ENCODE data around the gene TARP.

TARP gene

GRCh38 chr7:38283809-38284208, 10.4 kb upstream of the TARP start:
- dilution Hi-C loops (cut with HindIII; ENCODE audit: low sequenced_read_pairs, unreplicated experiment) (no loop called here), intact Hi-C loops (cut with micrococcal nuclease) (no loop called here), in situ Hi-C loops (cut with MboI; ENCODE audit: low sequenced_read_pairs) (no loop called here)
- no peak overlapping the region for H3K14ac ChIP-seq (replicated peaks; ENCODE audit: low read depth, low read length)
- no peak overlapping the region for H3K56ac ChIP-seq (ENCODE audit: extremely low read depth, insufficient read depth, low read length)
- H3K4ac ChIP-seq (ENCODE audit: low read depth, low read length), result no peak overlapping the region
- DNase-seq (no peak), ATAC-seq (ENCODE audit: low read depth) (no peak)
- WGBS, 2 experiments (ENCODE audit: extremely low coverage in 2 of 2, insufficient read length in 1 of 2), result no CpG with 5 or more reads among the region's 1 CpG
- no peaks in the 10 kb centered on the region for H3K79me1 ChIP-seq (ENCODE audit: low read depth in 1 of 2, low read length in 2 of 2)
- H2AK9ac ChIP-seq (replicated peaks; ENCODE audit: low read depth, low read length, poor library complexity), result no peak overlapping the region
- no peak overlapping the region for H2AFZ ChIP-seq (replicated peaks; ENCODE audit: low read length, poor library complexity)
- H4K20me1 ChIP-seq (ENCODE audit: insufficient read depth, low read length), result no peaks in the 10 kb centered on the region
- no peaks in the 10 kb centered on the region for H3K4me1 ChIP-seq (ENCODE audit: control insufficient read depth, insufficient read depth, low read length)
- H3K23ac ChIP-seq (ENCODE audit: low read depth, low read length), result no peak overlapping the region
- H2BK5ac ChIP-seq (ENCODE audit: low read depth, low read length, poor library complexity, severe bottlenecking), result no peak overlapping the region
- no peak overlapping the region for H2AK5ac ChIP-seq (ENCODE audit: low read depth, low read length)
- H4K5ac ChIP-seq (ENCODE audit: low read depth, low read length), result no peak overlapping the region
- no peak overlapping the region for H4K91ac ChIP-seq (ENCODE audit: insufficient read depth, low read depth, low read length)
- no peak overlapping the region for H2BK120ac ChIP-seq (ENCODE audit: low read depth, low read length)
- ChIA-PET CTCF (no interaction called here), POLR2A (ENCODE audit: unreplicated experiment) (no interaction called here)
- H3K27me3 ChIP-seq (ENCODE audit: control insufficient read depth, insufficient read depth, low read length), result 0 out of 2 replicates have a peak, but pooled peaks cover 2% of the 10 kb centered on the region
- no peak overlapping the region for H4K8ac ChIP-seq (ENCODE audit: low read depth in 2 of 2, low read length in 2 of 2)
- H3K18ac ChIP-seq (ENCODE audit: low read depth, low read length), result no peak overlapping the region
- H2BK15ac ChIP-seq (ENCODE audit: low read depth, low read length), result no peak overlapping the region
- no peak overlapping the region for H3K4me2 ChIP-seq (ENCODE audit: low read depth, low read length)
- no peaks in the 10 kb centered on the region for H3K36me3 ChIP-seq (ENCODE audit: control insufficient read depth, insufficient read depth, low read length)
- H3K9me1 ChIP-seq (ENCODE audit: insufficient read depth, low read length), result no peaks in the 10 kb centered on the region
- no peak overlapping the region for H3K4me3 ChIP-seq (ENCODE audit: insufficient read depth, low read depth, low read length)
- H3K9ac ChIP-seq (ENCODE audit: low read depth, low read length), result no peak overlapping the region
- H3K27ac ChIP-seq (ENCODE audit: insufficient read depth, low read length), result no peak overlapping the region
- H3K9me3 ChIP-seq (ENCODE audit: control insufficient read depth, insufficient read depth, low read length), result no peaks in the 10 kb centered on the region
- BruUV-seq (replicated peaks), result no TSS peak
- H2BK20ac ChIP-seq (ENCODE audit: low read depth, low read length), result no peak overlapping the region
- TF ChIP-seq POLR2A (IDR thresholded peaks at IDR 0.05; ENCODE audit: low read depth, low read length) (no peak), RFX5 (IDR thresholded peaks at IDR 0.05; ENCODE audit: low read depth, low read length) (no peak), RAD21 (IDR thresholded peaks at IDR 0.05; ENCODE audit: low read length) (no peak)
